ENCODE data around the gene MCCC1.

MCCC1 gene

DNA sequence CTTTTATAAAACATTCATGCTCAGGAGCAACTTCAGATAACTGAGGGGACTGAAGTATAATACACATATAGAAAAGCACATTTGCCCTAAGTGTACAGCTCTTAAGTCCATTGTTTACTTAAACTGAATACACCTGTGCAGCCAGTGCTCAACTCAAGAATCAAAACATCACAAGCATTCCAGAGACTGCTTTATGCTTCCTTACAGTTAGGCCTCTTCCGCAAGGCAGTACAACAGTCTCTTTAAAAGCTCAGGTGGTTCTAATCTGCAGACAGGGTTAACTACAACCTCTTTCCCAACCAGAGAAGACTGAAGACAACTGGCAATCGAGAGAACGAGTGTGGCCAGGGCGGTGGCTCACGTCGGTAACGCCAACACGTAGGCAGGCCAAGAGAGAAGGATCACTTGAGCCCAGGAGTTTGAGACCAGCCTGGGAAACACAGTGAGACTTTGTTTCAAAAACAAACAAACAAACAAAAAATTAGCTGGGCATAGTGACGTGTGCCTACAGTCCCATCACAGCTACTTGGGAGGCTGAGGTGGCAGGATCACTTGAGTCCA, 16.9 kb downstream of the MCCC1 start:
- TF ChIP-seq, protein P1, sequence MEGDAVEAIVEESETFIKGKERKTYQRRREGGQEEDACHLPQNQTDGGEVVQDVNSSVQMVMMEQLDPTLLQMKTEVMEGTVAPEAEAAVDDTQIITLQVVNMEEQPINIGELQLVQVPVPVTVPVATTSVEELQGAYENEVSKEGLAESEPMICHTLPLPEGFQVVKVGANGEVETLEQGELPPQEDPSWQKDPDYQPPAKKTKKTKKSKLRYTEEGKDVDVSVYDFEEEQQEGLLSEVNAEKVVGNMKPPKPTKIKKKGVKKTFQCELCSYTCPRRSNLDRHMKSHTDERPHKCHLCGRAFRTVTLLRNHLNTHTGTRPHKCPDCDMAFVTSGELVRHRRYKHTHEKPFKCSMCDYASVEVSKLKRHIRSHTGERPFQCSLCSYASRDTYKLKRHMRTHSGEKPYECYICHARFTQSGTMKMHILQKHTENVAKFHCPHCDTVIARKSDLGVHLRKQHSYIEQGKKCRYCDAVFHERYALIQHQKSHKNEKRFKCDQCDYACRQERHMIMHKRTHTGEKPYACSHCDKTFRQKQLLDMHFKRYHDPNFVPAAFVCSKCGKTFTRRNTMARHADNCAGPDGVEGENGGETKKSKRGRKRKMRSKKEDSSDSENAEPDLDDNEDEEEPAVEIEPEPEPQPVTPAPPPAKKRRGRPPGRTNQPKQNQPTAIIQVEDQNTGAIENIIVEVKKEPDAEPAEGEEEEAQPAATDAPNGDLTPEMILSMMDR (IDR thresholded peaks at IDR 0.05; ENCODE audit: extremely low read depth, missing control alignments): no peak
- DNase-seq (ENCODE audit: low spot score): no peak

DNA sequence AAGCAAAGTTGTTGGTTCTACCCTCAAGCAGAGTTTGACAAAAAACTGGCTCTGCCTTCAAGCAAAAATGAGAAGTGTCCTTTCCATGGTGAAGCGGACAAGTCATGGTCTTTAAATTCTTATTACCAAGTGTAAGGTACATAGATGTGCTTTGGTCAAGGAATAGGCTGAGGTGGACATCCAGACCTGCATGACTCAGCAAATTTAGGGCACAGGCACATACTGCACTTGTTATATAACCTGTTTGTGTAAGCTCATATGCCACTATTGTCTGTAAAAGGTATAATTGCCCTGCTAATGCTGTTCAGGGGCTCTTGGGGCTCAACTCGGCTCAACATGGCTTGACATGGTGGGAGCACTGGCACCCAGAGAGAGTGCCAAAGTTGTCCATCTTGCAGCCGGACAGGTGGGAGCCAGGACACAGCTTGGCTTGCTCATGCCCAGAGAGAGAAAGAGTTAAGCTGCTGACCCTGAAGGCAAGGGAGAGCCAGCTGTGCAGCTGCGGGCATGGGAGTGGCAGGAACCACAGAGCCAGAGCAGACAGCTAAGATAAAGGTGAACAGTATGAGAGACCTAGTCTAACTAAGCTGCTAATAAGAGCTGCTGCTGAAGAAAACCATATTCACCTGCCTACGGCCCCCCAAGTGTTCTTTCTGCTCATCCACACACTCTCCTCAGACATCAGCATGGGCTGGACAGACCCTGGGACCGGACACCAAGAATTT, 17.7 kb downstream of the MCCC1 start:
- TF ChIP-seq, protein P1 (IDR thresholded peaks at IDR 0.05; ENCODE audit: extremely low read depth, missing control alignments): no peak

DNA sequence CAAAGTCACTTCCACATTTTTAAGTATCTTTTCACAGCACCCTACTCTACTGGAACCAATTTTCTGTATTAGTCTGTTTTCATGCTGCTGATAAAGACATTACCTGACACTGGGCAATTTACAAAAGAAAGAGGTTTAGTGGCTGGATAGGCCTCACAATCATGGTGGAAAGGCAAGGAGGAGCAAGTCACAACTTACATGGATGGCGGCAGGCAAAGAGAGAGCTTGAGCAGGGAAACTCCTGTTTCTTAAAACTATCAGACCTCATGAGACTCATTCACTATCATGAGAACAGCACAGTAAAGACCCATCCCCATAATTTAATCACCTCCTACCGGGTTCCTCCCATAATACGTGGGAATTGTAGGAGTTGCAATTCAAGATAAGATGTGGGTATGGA, 18.7 kb downstream of the MCCC1 start:
- TF ChIP-seq, protein P1 (IDR thresholded peaks at IDR 0.05; ENCODE audit: extremely low read depth, missing control alignments): no peak
- no peak for DNase-seq (ENCODE audit: low spot score)

More for the DNA sequence above, 17.7 kb downstream of the MCCC1 start:
- DNase-seq (ENCODE audit: low spot score): no peak

DNA sequence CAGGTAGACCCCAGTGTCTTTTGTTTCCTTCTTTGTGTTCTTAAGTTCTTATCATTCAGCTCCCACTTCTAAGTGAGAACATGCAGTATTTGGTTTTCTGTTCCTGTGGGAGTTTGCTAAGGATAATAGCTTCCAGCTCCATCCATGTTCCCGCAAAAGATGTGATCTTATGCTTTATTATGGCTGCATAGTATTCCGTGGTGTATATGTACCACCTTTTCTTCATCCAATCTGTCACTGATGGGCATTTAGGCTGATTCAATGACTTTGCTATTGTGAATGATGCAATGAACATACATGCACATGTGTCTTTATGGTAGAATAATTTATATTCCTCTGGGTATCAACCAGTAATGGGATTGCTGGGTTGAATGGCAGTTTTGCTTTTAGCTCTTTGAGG, 24.4 kb downstream of the MCCC1 start:
- DNase-seq (ENCODE audit: low spot score): no peak
- TF ChIP-seq, protein P1 (IDR thresholded peaks at IDR 0.05; ENCODE audit: extremely low read depth, missing control alignments): no peak

DNA sequence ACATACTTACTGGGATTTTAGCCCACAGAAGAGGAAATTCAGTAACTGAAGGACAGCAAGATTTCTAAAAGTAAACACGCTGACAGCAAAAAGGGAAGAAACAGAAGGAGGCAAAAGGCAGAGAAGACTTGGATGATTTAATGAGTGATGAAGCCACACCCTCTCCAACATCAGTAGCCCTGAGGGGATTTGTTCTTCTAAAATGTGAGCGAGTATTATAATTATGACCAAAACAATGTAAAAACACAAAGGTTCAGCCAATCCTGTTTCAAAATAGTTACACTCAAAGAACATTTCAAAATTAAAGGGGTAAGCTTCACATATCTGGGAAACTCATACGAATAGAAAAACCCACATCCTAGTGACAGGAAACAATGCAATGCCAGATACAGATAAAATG, 25.0 kb downstream of the MCCC1 start:
- TF ChIP-seq, protein P1 (IDR thresholded peaks at IDR 0.05; ENCODE audit: extremely low read depth, missing control alignments): no peak
- no peak for DNase-seq (ENCODE audit: low spot score)

DNA sequence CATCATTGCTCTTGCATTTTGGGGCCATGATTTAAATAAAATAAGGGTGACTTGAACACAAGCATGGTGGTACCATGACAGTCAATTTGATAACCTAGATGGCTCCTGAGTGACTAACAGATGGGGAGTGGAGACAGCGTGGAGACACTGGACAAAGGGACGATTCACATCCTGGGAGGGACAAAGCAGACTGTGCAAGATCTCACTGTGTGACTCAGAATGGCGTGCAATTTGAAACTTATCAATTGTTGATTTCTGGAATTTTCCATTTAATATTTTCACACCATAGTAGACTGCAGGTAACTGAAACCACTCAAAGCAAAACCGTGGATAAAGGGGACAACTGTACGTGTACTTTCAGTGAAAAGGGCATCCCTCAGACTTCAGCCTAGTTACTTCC, 25.5 kb downstream of the MCCC1 start:
- TF ChIP-seq, protein P1 (IDR thresholded peaks at IDR 0.05; ENCODE audit: extremely low read depth, missing control alignments): no peak
- DNase-seq (ENCODE audit: low spot score): no peak

DNA sequence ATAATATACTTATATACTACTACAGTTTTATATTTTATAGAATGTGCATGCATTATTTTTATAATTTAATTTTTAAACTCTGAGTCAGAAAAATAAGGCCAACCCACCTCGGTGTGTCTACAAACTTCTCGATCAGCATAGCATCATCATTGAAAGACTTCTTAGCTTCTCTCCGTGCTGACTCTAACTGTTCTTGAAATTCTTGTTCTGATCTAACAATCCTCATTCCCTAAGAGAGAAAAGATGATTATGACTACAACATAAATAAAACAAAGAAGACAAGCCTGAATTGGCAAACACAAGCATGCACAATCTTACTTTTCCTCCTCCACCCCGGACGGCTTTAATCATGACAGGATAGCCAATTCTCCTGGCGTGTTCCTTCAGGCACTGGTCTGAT, 28.4 kb downstream of the MCCC1 start:
- DNase-seq (ENCODE audit: low spot score): no peak
- TF ChIP-seq, protein P1 (IDR thresholded peaks at IDR 0.05; ENCODE audit: extremely low read depth, missing control alignments): no peak
